ENCODE data around the gene HMCES.
"Not testable (repeated sequence)": the region's sequence is repeated elsewhere in the genome, so short reads cannot be mapped to it uniquely, and the experiment has no call there.

The HMCES gene

GRCh38 chr3:129323651-129324294 is 45.1 kb downstream of the HMCES start:
- no peak for DNase-seq

- DNase-seq: no peak
These were observed 46.2 kb downstream of the HMCES start for GRCh38 chr3:129324855-129325254.

GRCh38 chr3:129325383-129325782 is 46.7 kb downstream of the HMCES start:
- no peak for DNase-seq

GRCh38 chr3:129326138-129326537 is 47.5 kb downstream of the HMCES start:
- no peak for DNase-seq

DNA sequence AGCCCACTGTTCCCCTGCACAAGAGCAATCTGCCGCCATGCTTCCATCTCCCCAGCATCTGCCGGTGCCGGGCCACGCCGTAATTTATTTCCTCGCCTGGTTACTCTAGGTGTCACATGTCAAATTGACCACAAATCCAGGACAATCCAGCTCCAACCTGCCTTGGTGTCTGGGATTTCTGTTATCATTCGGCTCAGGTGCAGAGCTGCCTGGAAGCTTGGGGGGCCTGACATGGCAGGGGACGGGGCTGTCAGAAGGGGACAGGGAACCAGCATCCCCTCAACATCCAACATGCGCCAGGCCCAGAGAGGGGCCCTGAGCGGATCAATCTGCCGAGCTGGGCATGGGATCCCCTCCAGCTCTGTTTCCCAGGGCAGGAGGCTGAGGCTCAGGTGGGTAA is 47.9 kb downstream of the HMCES start:
- no peak for DNase-seq

- DNase-seq: no peak
These were observed 48.8 kb downstream of the HMCES start for GRCh38 chr3:129327510-129327909.

DNA sequence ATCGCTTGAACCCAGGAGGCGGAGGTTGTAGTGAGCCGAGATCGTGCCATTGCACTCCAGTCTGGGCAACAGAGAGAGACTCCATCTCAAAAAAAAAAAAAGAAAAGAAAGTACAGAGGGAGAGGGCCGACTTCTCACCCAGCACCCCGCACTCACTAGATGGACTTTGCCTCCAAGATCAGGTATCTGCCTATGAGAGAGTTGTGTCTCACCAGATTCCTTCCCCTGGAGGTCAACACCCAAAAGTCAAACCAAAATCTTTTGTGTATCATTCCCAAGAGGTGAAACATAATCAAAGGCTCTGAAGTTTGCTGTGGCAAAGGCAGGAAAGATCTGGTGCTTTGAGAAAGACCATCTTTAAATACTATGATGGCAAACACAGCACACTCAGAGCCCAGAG is 51.2 kb downstream of the HMCES start:
- no peak for DNase-seq

DNA sequence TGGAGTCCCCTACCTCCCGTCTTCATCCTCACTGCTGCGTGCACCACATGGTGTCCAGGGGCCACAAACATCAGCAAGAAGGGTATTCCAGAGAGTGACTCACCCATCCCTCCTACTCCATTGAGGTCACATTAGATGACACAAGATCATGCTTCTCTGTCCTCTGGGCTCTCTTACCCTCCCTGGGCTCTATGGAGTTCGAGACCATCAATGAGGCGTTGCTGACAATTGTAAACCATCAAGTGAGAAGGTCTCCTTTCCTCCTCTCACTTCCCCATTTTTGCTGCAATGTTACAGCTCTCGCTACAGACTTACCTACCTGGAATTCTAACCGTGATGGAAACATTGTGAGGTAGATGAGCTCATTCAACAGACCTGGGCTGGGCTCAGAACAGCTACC is 51.7 kb downstream of the HMCES start:
- no peak for DNase-seq

GRCh38 chr3:129333891-129334290 is 55.2 kb downstream of the HMCES start:
- DNase-seq: no peak

- DNase-seq: peak in 1 of 2 experiments; percentile 25
These were observed 57.5 kb downstream of the HMCES start for GRCh38 chr3:129336093-129336706.

GRCh38 chr3:129337719-129338118 is 59.0 kb downstream of the HMCES start:
- DNase-seq: not testable (repeated sequence)

- not testable (repeated sequence) for DNase-seq
These were observed 60.5 kb downstream of the HMCES start for GRCh38 chr3:129339186-129339585.

DNA sequence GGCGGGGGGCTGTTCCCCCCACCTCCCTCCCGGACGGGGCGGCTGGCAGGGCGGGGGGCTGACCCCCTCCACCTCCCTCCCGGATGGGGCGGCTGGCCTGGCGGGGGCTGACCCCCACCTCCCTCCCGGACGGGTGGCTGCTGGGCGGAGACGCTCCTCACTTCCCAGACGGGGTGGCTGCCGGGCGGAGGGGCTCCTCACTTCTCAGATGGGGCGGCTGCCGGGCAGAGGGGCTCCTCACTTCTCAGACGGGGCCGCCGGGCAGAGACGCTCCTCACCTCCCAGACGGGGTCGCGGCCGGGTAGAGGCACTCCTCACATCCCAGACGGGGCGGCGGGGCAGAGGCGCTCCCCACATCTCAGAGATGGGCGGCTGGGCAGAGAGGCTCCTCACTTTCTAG is 61.2 kb downstream of the HMCES start:
- not testable (repeated sequence) for DNase-seq

DNA sequence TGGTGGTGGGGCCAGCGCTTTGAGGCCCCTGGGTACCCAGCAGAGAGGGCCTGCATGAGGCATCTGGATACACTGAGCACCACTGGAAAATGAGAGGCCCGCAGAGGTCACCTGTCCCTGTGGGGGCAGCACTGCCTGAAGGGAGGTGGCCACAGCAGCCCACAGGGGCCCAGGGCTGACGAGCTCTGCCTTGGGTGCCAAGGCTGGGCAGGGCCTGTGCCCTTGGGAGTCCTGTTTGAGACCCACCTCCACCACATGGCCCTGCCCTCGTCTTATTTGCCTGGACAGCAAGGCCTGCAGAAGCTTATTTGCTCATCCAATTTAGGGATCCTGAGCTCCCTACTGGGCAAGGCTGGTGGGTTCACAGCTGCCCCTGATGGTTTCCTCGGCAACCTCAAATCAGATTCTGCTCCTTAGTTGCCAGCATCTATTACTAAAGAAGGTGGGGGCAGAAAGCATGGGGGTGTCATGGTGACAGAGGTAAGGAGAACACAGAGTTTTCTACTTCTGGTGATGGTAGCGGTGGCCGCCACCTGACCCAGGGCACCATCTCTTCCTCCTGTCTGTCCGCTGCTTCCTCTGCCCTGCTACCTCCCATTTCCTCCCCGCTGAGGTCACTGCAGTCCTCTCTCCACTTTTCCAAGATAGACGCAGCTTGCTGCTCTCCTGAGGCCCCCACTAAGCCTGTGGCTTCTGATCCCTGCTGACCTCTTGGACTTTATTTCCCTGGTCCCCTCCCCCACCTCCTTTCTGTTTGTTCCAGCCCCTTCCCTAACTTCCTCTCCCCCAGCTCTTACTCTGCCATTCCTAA is 62.9 kb downstream of the HMCES start:
- no peak for DNase-seq

- peak in 1 of 2 experiments; percentile 70 for DNase-seq
These were observed 65.1 kb downstream of the HMCES start for GRCh38 chr3:129343643-129344360.

- DNase-seq: peak in 1 of 2 experiments; percentile 26
These were observed 66.0 kb downstream of the HMCES start for GRCh38 chr3:129344540-129345220.

- DNase-seq: no peak
These were observed 66.6 kb downstream of the HMCES start for GRCh38 chr3:129345281-129345680.

- no peak for DNase-seq
These were observed 67.3 kb downstream of the HMCES start for GRCh38 chr3:129345971-129346370.

- DNase-seq: no peak
These were observed 68.2 kb downstream of the HMCES start for GRCh38 chr3:129346695-129347457.

- no peak for DNase-seq
These were observed 68.8 kb downstream of the HMCES start for GRCh38 chr3:129347458-129347845.

DNA sequence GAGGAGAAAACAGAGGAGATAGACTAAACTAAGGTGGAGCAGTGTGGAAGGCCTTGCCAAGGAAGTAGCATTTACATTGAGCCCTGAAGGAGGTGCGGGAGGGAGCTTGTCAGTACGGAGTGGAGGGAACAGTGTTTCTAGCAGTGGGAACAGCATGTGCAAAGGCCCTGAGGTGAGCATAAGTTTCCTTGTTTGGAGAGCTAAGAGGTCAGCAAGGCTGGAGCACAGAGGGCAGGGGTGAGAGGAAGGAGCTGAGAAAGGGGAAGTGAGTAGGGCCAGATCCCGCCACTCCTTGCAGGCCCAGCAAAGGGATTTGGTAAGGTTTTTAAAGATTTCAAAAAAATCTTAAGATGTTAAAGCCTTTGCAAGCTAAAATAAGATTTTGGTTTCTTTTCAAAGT is 70.1 kb downstream of the HMCES start:
- no peak for DNase-seq

GRCh38 chr3:129349169-129349568 is 70.5 kb downstream of the HMCES start:
- not testable (repeated sequence) for DNase-seq
